ENCODE data around the gene USP6NL. TPM values are rescaled to one million over a fixed set of nuclear protein-coding genes. Genes with fewer than 3 reads are reported as not detected.

USP6NL gene
- total RNA-seq, 2 donors from 2014 or later: 13.5 to 19.3 TPM

DNA sequence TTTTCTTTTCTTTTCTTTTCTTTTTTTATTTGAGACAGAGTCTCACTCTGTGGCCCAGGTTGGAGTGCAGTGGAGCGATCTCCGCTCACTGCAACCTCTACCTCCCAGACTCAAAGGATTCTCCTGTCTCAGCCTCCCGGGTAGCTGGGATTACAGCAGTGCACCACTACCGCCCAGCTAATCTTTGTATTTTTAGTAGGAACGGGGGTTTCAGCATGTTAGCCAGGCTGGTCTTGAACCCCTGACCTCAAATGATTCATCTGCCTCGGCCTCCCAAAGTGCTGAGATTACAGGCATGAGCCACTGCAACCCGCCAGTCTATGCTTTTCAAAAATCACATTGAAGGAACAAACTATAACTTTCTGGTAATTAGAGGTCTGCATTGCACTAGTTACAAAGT lies 2.4 kb downstream of the USP6NL start:
- Histone ChIP-seq H3K27ac (no peak overlapping the region), H3K36me3 (no peaks in the 10 kb centered on the region), H3K4me3 (no peak overlapping the region), H3K9ac (ENCODE audit: low read depth in 2 of 2, low read length in 2 of 2) (no peak overlapping the region), H3K9me3 (no peaks in the 10 kb centered on the region), H3K27me3 (no peaks in the 10 kb centered on the region), H3K4me1 (no peaks in the 10 kb centered on the region)
- no peak for DNase-seq
- TF ChIP-seq, protein P1, sequence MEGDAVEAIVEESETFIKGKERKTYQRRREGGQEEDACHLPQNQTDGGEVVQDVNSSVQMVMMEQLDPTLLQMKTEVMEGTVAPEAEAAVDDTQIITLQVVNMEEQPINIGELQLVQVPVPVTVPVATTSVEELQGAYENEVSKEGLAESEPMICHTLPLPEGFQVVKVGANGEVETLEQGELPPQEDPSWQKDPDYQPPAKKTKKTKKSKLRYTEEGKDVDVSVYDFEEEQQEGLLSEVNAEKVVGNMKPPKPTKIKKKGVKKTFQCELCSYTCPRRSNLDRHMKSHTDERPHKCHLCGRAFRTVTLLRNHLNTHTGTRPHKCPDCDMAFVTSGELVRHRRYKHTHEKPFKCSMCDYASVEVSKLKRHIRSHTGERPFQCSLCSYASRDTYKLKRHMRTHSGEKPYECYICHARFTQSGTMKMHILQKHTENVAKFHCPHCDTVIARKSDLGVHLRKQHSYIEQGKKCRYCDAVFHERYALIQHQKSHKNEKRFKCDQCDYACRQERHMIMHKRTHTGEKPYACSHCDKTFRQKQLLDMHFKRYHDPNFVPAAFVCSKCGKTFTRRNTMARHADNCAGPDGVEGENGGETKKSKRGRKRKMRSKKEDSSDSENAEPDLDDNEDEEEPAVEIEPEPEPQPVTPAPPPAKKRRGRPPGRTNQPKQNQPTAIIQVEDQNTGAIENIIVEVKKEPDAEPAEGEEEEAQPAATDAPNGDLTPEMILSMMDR (IDR thresholded peaks at IDR 0.05): no peak
- intact Hi-C loops (cut with DNase I): loop anchor here (10.0 kb wide), 1 partner anchor 84 kb away; no protein-coding TSS in a partner anchor

- TF ChIP-seq, protein P1 (IDR thresholded peaks at IDR 0.05): no peak
- no peaks in the 10 kb centered on the region for H3K4me1 ChIP-seq
- H3K27me3 ChIP-seq: no peaks in the 10 kb centered on the region
- no peaks in the 10 kb centered on the region for H3K36me3 ChIP-seq
- H3K4me3 ChIP-seq: no peak overlapping the region
- no peak overlapping the region for H3K27ac ChIP-seq
- H3K9ac ChIP-seq (ENCODE audit: low read depth in 2 of 2, low read length in 2 of 2): no peak overlapping the region
- no peak for DNase-seq
- no peaks in the 10 kb centered on the region for H3K9me3 ChIP-seq
- intact Hi-C loops (cut with DNase I): loop anchor here (10.0 kb wide), 1 partner anchor 84 kb away; no protein-coding TSS in a partner anchor
Measured at GRCh38 chr10:11608159-11609013, 3.1 kb downstream of the USP6NL start.

- Histone ChIP-seq H3K4me1 (no peaks in the 10 kb centered on the region), H3K36me3 (no peaks in the 10 kb centered on the region), H3K9ac (ENCODE audit: low read depth in 2 of 2, low read length in 2 of 2) (no peak overlapping the region), H3K9me3 (no peaks in the 10 kb centered on the region), H3K27ac (no peak overlapping the region), H3K27me3 (no peaks in the 10 kb centered on the region), H3K4me3 (no peak overlapping the region)
- intact Hi-C loops (cut with DNase I): loop anchor here (10.0 kb wide), 1 partner anchor 81 kb away; no protein-coding TSS in a partner anchor
- DNase-seq: no peak
- TF ChIP-seq, protein P1 (IDR thresholded peaks at IDR 0.05): no peak
Measured at GRCh38 chr10:11605807-11606408, 5.5 kb downstream of the USP6NL start.

GRCh38 chr10:11604865-11605650 lies 6.4 kb downstream of the USP6NL start:
- Histone ChIP-seq H3K4me1 (no peaks in the 10 kb centered on the region), H3K9me3 (no peaks in the 10 kb centered on the region), H3K4me3 (no peak overlapping the region), H3K27ac (peak overlapping the region; percentile 10), H3K9ac (ENCODE audit: low read depth in 2 of 2, low read length in 2 of 2) (no peak overlapping the region), H3K36me3 (no peaks in the 10 kb centered on the region), H3K27me3 (no peaks in the 10 kb centered on the region)
- intact Hi-C loops (cut with DNase I): loop anchor here (10.0 kb wide), 1 partner anchor 80 kb away; no protein-coding TSS in a partner anchor
- TF ChIP-seq, protein P1 (IDR thresholded peaks at IDR 0.05): no peak
- DNase-seq: no peak

DNA sequence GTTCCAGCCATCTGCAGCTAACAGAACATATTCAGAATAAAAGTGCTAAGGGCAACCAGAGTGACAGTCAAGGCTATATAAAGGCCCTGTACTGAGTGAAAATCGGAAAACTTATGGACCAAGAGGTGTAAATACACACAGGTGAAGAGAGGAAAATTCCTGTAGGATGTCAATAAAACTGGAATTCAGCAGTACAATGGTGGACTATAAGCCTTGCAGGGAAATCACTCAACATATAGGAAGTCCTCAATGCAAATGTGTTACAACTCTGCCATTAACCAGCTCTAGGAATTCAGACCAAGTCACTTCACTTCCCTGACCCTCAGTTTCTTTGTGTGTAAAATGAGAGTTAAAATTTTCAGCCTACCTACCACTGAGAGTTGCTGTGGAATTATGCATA lies 7.7 kb downstream of the USP6NL start:
- no peak overlapping the region for H3K4me3 ChIP-seq
- DNase-seq: no peak
- no peaks in the 10 kb centered on the region for H3K27me3 ChIP-seq
- no peak overlapping the region for H3K9ac ChIP-seq (ENCODE audit: low read depth in 2 of 2, low read length in 2 of 2)
- H3K27ac ChIP-seq: no peak overlapping the region
- no peaks in the 10 kb centered on the region for H3K9me3 ChIP-seq
- no peaks in the 10 kb centered on the region for H3K36me3 ChIP-seq
- TF ChIP-seq, protein P1 (IDR thresholded peaks at IDR 0.05): no peak
- no peaks in the 10 kb centered on the region for H3K4me1 ChIP-seq
- intact Hi-C loops (cut with DNase I): loop anchor here (10.0 kb wide), 1 partner anchor 79 kb away; no protein-coding TSS in a partner anchor

Data from colonic mucosa (tissue), 4 donors.